ENCODE data around the gene ARMC2.
A peak's percentile ranks its signal among the peaks of the same experiment; 100 is the strongest.
"Not testable (repeated sequence)": the region's sequence is repeated elsewhere in the genome, so short reads cannot be mapped to it uniquely, and the experiment has no call there.

ARMC2 gene

GRCh38 chr6:108832738-108833137, 15.5 kb upstream of the ARMC2 start:
- no peak for DNase-seq (ENCODE audit: low spot score)

- peak; percentile 84 for DNase-seq (ENCODE audit: low spot score)
These were observed 12.9 kb upstream of the ARMC2 start for GRCh38 chr6:108835218-108835850.

GRCh38 chr6:108836061-108836460, 12.2 kb upstream of the ARMC2 start:
- DNase-seq (ENCODE audit: low spot score), result no peak

GRCh38 chr6:108837236-108837971, 10.8 kb upstream of the ARMC2 start:
- no peak for DNase-seq (ENCODE audit: low spot score)

- no peak for DNase-seq (ENCODE audit: low spot score)
These were observed 10.0 kb upstream of the ARMC2 start for GRCh38 chr6:108838101-108838717.

GRCh38 chr6:108839083-108839642, 9.1 kb upstream of the ARMC2 start:
- no peak for DNase-seq (ENCODE audit: low spot score)

- DNase-seq (ENCODE audit: low spot score), result no peak
These were observed 7.3 kb upstream of the ARMC2 start for GRCh38 chr6:108840919-108841318.

- no peak for DNase-seq (ENCODE audit: low spot score)
These were observed 6.8 kb upstream of the ARMC2 start for GRCh38 chr6:108841377-108841855.

- no peak for DNase-seq (ENCODE audit: low spot score)
These were observed 4.1 kb upstream of the ARMC2 start for GRCh38 chr6:108844135-108844534.

- DNase-seq (ENCODE audit: low spot score), result no peak
These were observed 3.1 kb upstream of the ARMC2 start for GRCh38 chr6:108845145-108845544.

GRCh38 chr6:108846101-108846500, 2.1 kb upstream of the ARMC2 start:
- DNase-seq (ENCODE audit: low spot score), result no peak

- no peak for DNase-seq (ENCODE audit: low spot score)
These were observed 1.6 kb upstream of the ARMC2 start for GRCh38 chr6:108846628-108847027.

GRCh38 chr6:108847738-108848115, 495 bp upstream of the ARMC2 start:
- no peak for DNase-seq (ENCODE audit: low spot score)

GRCh38 chr6:108850669-108851465, 2.6 kb downstream of the ARMC2 start:
- DNase-seq (ENCODE audit: low spot score), result no peak

GRCh38 chr6:108851756-108852155, 3.5 kb downstream of the ARMC2 start:
- DNase-seq (ENCODE audit: low spot score), result no peak

- no peak for DNase-seq (ENCODE audit: low spot score)
These were observed 4.9 kb downstream of the ARMC2 start for GRCh38 chr6:108853077-108853476.

- no peak for DNase-seq (ENCODE audit: low spot score)
These were observed 14.4 kb downstream of the ARMC2 start for GRCh38 chr6:108862479-108863191.

GRCh38 chr6:108865751-108866286, 17.6 kb downstream of the ARMC2 start:
- DNase-seq (ENCODE audit: low spot score), result not testable (repeated sequence)

- DNase-seq (ENCODE audit: low spot score), result no peak
These were observed 18.6 kb downstream of the ARMC2 start for GRCh38 chr6:108866798-108867197.

- no peak for DNase-seq (ENCODE audit: low spot score)
These were observed 20.4 kb downstream of the ARMC2 start for GRCh38 chr6:108868647-108869046.

- DNase-seq (ENCODE audit: low spot score), result no peak
These were observed 21.7 kb downstream of the ARMC2 start for GRCh38 chr6:108869876-108870275.
